H1 (cell line): ENCODE measurements around the gene DNAAF8. TPM values are rescaled to one million over a fixed set of nuclear protein-coding genes. Genes with fewer than 3 reads are reported as not detected.

ENCODE experiments used
- CHD7 ChIP-seq: fragments of 300-600 bp; sonication (generic); IDR thresholded peaks from 2 replicates; pipeline ENCODE4 v1.7.1; 2012; ENCODE audit warnings: low read length, moderate library complexity, mild to moderate bottlenecking, inconsistent platforms; ENCODE audit not compliant: insufficient replicate concordance
- polyA plus RNA-seq, 7 experiments: library from polyadenylated mRNA; depleted of rRNA in 3 of 7; stranded (reverse) in 5 of 7; unstranded in 2 of 7; fragments of >200 nt in 5 of 7; fragments of 200-250 nt in 2 of 7; gene quantifications; 1 replicate in 5 of 7; 2 replicates in 1 of 7; 4 replicates in 1 of 7; pipeline versions ENCODE4 v1.2.1 to v1.2.3, GENCODE V29; 2011 to 2013; ENCODE audit warnings: missing spikeins in 2 of 7, mixed read lengths in 2 of 7
- total RNA-seq: library from RNA; stranded (reverse); fragmentation: NEBNext Ultra II Directional; extraction: Animal tissue kit (Norgen Biotek cat#: 25700); gene quantifications from 2 replicates; pipeline ENCODE4 v1.2.1, GENCODE V29; 2021

Gene DNAAF8
- total and polyA plus RNA-seq, 2 of the 8 experiments (the other 6 are each of a cell fraction or from before 2014, with no cell fraction given), result 0.39 TPM; not detected in 1

GRCh38 chr16:4787627-4788482, 53.5 kb downstream of the DNAAF8 start, which contains the start of gene SEPTIN12 (continued):
- no peak for TF ChIP-seq CHD7
